IMR-90 (cell line): Measurements from ENCODE around the gene CYP4Z1. TPM values are rescaled to one million over a fixed set of nuclear protein-coding genes. Genes with fewer than 3 reads are reported as not detected.
"Not testable (repeated sequence)": the region's sequence is repeated elsewhere in the genome, so short reads cannot be mapped to it uniquely, and the experiment has no call there.

Source experiments
- ATAC-seq: fragments of 200-7000 bp; cut with Tn5 transposase; 2 replicates; pipeline ENCODE4 v1.9.1; 2020; ENCODE audit warnings: low read depth, mild to moderate bottlenecking, moderate library complexity
- BruUV-seq: library from RNA; stranded (reverse); fragments of 400-500 nt; replicated peaks from 2 replicates; lab custom pipeline; 2021; lab: Mats Ljungman, UMichigan
- CTCF ChIA-PET: fragments of 300-600 bp; formaldehyde crosslinking; extraction: SDS; loops from one replicate; lab custom pipeline; 2021; ENCODE audit warnings: antibody characterized with exemption; lab: Yijun Ruan, JAX
- POLR2A ChIA-PET: fragments of 300-600 bp; sonication (Branson Sonifier 250); formaldehyde crosslinking; loops from one replicate; lab custom pipeline; 2022; ENCODE audit warnings: antibody characterized with exemption; ENCODE audit not compliant: unreplicated experiment; lab: Charles Lee
- DNase-seq: peaks from one replicate; pipeline ENCODE4 v3.0.0; 2013
- H2AFZ ChIP-seq: replicated peaks from 2 replicates; pipeline ENCODE3; 2013; ENCODE audit warnings: low read length, mild to moderate bottlenecking; ENCODE audit not compliant: poor library complexity
- H2AK5ac ChIP-seq: 2 replicates; pipeline ENCODE4 v1.6.1; 2013; ENCODE audit warnings: low read depth, low read length, inconsistent platforms
- H2AK9ac ChIP-seq: replicated peaks from 2 replicates; pipeline ENCODE3; 2013; ENCODE audit warnings: mild to moderate bottlenecking, low read depth, low read length, moderate library complexity; ENCODE audit not compliant: poor library complexity
- H2BK120ac ChIP-seq: 2 replicates; pipeline ENCODE4 v1.6.1; 2013; ENCODE audit warnings: low read depth, low read length, inconsistent platforms
- H2BK15ac ChIP-seq: 3 replicates; pipeline ENCODE4 v1.6.1; 2013; ENCODE audit warnings: low read depth, low read length, inconsistent platforms
- H2BK20ac ChIP-seq: 2 replicates; pipeline ENCODE4 v1.6.1; 2013; ENCODE audit warnings: low read depth, mild to moderate bottlenecking, inconsistent platforms, low read length, moderate library complexity
- H2BK5ac ChIP-seq: 2 replicates; pipeline ENCODE4 v1.6.1; 2013; ENCODE audit warnings: mild to moderate bottlenecking, low read depth, low read length, inconsistent platforms; ENCODE audit not compliant: poor library complexity, severe bottlenecking
- H3K14ac ChIP-seq: replicated peaks from 2 replicates; pipeline ENCODE4 v1.6.1; 2013; ENCODE audit warnings: low read depth, low read length, inconsistent platforms
- H3K18ac ChIP-seq: 2 replicates; pipeline ENCODE4 v1.6.1; 2013; ENCODE audit warnings: low read depth, low read length, control low read depth
- H3K23ac ChIP-seq: 2 replicates; pipeline ENCODE4 v1.6.1; 2013; ENCODE audit warnings: low read depth, low read length, inconsistent platforms
- H3K27ac ChIP-seq: 2 replicates; pipeline ENCODE4 v1.5.1; 2013; ENCODE audit warnings: mild to moderate bottlenecking, control low read depth, low read length; ENCODE audit not compliant: insufficient read depth
- H3K27me3 ChIP-seq: 2 replicates; pipeline ENCODE4 v1.6.1; 2013; ENCODE audit warnings: low read length; ENCODE audit not compliant: control insufficient read depth, insufficient read depth
- H3K36me3 ChIP-seq: 2 replicates; pipeline ENCODE4 v1.6.1; 2013; ENCODE audit warnings: low read length, mixed read lengths; ENCODE audit not compliant: control insufficient read depth, insufficient read depth
- H3K4ac ChIP-seq: 2 replicates; pipeline ENCODE4 v1.6.1; 2013; ENCODE audit warnings: low read depth, low read length, inconsistent platforms
- H3K4me1 ChIP-seq: 2 replicates; pipeline ENCODE4 v1.6.1; 2013; ENCODE audit warnings: low read length, mixed read lengths; ENCODE audit not compliant: control insufficient read depth, insufficient read depth
- H3K4me2 ChIP-seq: 2 replicates; pipeline ENCODE4 v1.6.1; 2013; ENCODE audit warnings: low read depth, mild to moderate bottlenecking, control low read depth, low read length, moderate library complexity
- H3K4me3 ChIP-seq: 2 replicates; pipeline ENCODE4 v1.5.1; 2013; ENCODE audit warnings: low read depth, mild to moderate bottlenecking, control low read depth, low read length, moderate library complexity; ENCODE audit not compliant: insufficient read depth
- H3K56ac ChIP-seq: 2 replicates; pipeline ENCODE4 v1.6.1; 2013; ENCODE audit warnings: low read length, inconsistent platforms; ENCODE audit not compliant: insufficient read depth; ENCODE audit errors: extremely low read depth
- H3K79me1 ChIP-seq, 2 experiments: 2 replicates each; pipeline ENCODE4 v1.6.1; 2013; ENCODE audit warnings: low read length in 2 of 2, inconsistent platforms in 1 of 2, low read depth in 1 of 2
- H3K9ac ChIP-seq: 2 replicates; pipeline ENCODE4 v1.6.1; 2013; ENCODE audit warnings: low read depth, low read length, control low read depth
- H3K9me1 ChIP-seq: 2 replicates; pipeline ENCODE4 v1.6.1; 2013; ENCODE audit warnings: low read length, inconsistent platforms; ENCODE audit not compliant: insufficient read depth
- H3K9me3 ChIP-seq: 2 replicates; pipeline ENCODE4 v1.6.1; 2013; ENCODE audit warnings: low read length; ENCODE audit not compliant: control insufficient read depth, insufficient read depth
- H4K20me1 ChIP-seq: 2 replicates; pipeline ENCODE4 v1.6.1; 2013; ENCODE audit warnings: low read length, inconsistent platforms; ENCODE audit not compliant: insufficient read depth
- H4K5ac ChIP-seq: 2 replicates; pipeline ENCODE4 v1.6.1; 2013; ENCODE audit warnings: mild to moderate bottlenecking, low read depth, low read length, control low read depth
- H4K8ac ChIP-seq, 2 experiments: 2 replicates each; pipeline ENCODE4 v1.6.1; 2013; ENCODE audit warnings: low read depth in 2 of 2, low read length in 2 of 2, control low read depth in 1 of 2, inconsistent platforms in 1 of 2
- H4K91ac ChIP-seq: 2 replicates; pipeline ENCODE4 v1.6.1; 2013; ENCODE audit warnings: low read depth, low read length, inconsistent platforms; ENCODE audit not compliant: insufficient read depth
- WGBS, 2 experiments: methylation state at CpG; one replicate each; pipeline versions ENCODE4 v1.1.5 to v1.1.7; 2013; ENCODE audit warnings: missing lambda C conversion rate in 2 of 2; ENCODE audit not compliant: insufficient read length in 1 of 2; ENCODE audit errors: extremely low coverage in 2 of 2; 5-methylcytosine and 5-hydroxymethylcytosine counted together
- dilution Hi-C: fragments of 300-500 bp; cut with HindIII; formaldehyde crosslinking; loops from one replicate; pipeline ENCODE4 v1.14.3; 2018; ENCODE audit warnings: low sequenced_read_pairs; ENCODE audit not compliant: unreplicated experiment
- in situ Hi-C: fragments of 300-500 bp; cut with MboI; formaldehyde crosslinking; loops from 3 replicates; pipeline ENCODE4 v1.14.3; 2019; ENCODE audit warnings: low sequenced_read_pairs, inconsistent platforms, mixed read lengths
- intact Hi-C: fragments of 100-400 bp; cut with micrococcal nuclease; formaldehyde crosslinking; loops from 2 replicates; pipeline ENCODE4 v1.10.0; 2022
- polyA plus RNA-seq, 3 experiments: library from polyadenylated mRNA; depleted of rRNA; stranded (reverse); fragments of >200 nt; gene quantifications; 2 replicates each; pipeline ENCODE4 v1.2.3, GENCODE V29; 2012; ENCODE audit warnings: low replicate concordance in 1 of 3
- total RNA-seq: library from RNA; depleted of rRNA; stranded (reverse); fragments of >200 nt; gene quantifications from 2 replicates; pipeline ENCODE4 v1.2.3, GENCODE V29; 2012

The CYP4Z1 gene
- total and polyA plus RNA-seq, 2 of the 4 experiments (the other 2 are of a cell fraction): not detected

DNA sequence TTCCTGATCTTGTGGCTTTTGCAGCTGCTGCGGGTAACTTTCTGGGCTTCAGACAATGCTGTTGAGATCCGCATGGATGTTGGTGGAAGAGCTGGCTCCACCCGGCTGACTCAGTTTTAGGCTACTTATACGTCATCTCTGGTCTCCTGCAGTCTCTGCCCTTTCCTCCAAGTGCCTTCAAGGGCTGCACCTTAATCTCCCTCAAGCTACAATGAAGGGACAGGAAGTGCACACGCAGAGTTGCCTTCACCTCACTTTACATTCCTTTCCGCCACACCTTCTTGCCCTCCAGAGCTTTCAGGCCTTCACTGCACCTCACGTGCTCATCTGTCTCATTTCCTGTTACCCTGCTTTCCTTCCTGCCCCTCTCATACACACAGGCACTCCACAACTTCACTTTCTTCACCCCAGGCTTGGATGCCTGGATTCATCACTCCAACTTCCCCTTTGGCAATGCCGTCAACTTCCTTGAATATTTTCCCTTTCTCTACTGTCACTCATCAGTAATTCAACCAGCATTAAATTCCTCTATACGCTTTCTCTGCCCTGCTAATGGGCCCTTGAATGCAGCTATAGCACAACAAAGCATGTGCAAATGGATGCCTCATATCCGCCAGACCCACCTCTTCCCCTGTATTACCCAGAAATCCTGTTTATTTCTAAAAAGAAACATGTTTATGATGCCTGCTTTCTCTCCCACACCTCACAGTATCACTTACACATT is 41.0 kb downstream of the CYP4Z1 start:
- H3K4me1 ChIP-seq, CTCF ChIA-PET, H4K8ac ChIP-seq, H2BK120ac ChIP-seq, H3K14ac ChIP-seq, POLR2A ChIA-PET, H4K91ac ChIP-seq, H2AFZ ChIP-seq, dilution Hi-C loops, DNase-seq, H2AK5ac ChIP-seq, H4K20me1 ChIP-seq, H3K79me1 ChIP-seq, H3K23ac ChIP-seq, H3K27me3 ChIP-seq, ATAC-seq, intact Hi-C loops, BruUV-seq, H2BK5ac ChIP-seq, H3K9ac ChIP-seq, H3K18ac ChIP-seq, H3K9me1 ChIP-seq, H2BK15ac ChIP-seq, H3K4ac ChIP-seq, H3K4me2 ChIP-seq, H2BK20ac ChIP-seq, in situ Hi-C loops, H4K5ac ChIP-seq, H2AK9ac ChIP-seq, H3K9me3 ChIP-seq, H3K56ac ChIP-seq, H3K4me3 ChIP-seq, H3K36me3 ChIP-seq, H3K27ac ChIP-seq: not testable (repeated sequence)
- WGBS, 2 experiments: no CpG with 5 or more reads among the region's 10 CpGs

DNA sequence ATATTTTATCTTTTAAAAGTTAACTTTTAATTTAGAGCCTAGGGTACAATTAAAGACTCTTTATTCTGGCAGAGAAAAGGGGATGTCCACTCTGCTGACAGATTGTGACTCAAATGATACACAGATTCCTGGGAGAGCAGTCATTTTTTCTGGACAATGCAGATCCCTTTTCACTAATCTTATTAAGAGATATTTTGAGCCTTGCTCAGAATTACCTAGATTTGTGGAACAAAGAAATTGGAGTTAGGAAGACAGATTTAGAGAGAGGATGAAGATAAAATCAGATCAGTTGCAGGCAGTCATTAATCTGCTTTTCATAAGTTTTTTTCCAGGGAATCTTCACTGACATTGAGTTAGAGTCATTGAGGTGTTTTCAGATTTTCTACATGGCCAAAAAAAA is 42.5 kb downstream of the CYP4Z1 start:
- H2AFZ ChIP-seq, intact Hi-C loops, H3K9me1 ChIP-seq, DNase-seq, POLR2A ChIA-PET, H3K4me2 ChIP-seq, H2BK120ac ChIP-seq, H3K4ac ChIP-seq, dilution Hi-C loops, in situ Hi-C loops, H3K14ac ChIP-seq, H3K9me3 ChIP-seq, H3K18ac ChIP-seq, H3K27ac ChIP-seq, H4K91ac ChIP-seq, H2AK9ac ChIP-seq, H3K36me3 ChIP-seq, H2AK5ac ChIP-seq, ATAC-seq, H4K20me1 ChIP-seq, H2BK15ac ChIP-seq, H2BK5ac ChIP-seq, H4K8ac ChIP-seq, H3K9ac ChIP-seq, CTCF ChIA-PET, H2BK20ac ChIP-seq, H3K4me1 ChIP-seq, H3K56ac ChIP-seq, H3K23ac ChIP-seq, H4K5ac ChIP-seq, BruUV-seq, H3K27me3 ChIP-seq, H3K4me3 ChIP-seq, H3K79me1 ChIP-seq: not testable (repeated sequence)
